NCI-H2227 treated with DMSO at 0.1 percent for 48 hours (cell line): ENCODE results near the gene SMAP2.
"Not testable (repeated sequence)": the region's sequence is repeated elsewhere in the genome, so short reads cannot be mapped to it uniquely, and the experiment has no call there.

Experiments used
- DNase-seq: peaks from one replicate; lab custom pipeline; 2025; lab: John Stamatoyannopoulos, UW

The SMAP2 gene

DNA sequence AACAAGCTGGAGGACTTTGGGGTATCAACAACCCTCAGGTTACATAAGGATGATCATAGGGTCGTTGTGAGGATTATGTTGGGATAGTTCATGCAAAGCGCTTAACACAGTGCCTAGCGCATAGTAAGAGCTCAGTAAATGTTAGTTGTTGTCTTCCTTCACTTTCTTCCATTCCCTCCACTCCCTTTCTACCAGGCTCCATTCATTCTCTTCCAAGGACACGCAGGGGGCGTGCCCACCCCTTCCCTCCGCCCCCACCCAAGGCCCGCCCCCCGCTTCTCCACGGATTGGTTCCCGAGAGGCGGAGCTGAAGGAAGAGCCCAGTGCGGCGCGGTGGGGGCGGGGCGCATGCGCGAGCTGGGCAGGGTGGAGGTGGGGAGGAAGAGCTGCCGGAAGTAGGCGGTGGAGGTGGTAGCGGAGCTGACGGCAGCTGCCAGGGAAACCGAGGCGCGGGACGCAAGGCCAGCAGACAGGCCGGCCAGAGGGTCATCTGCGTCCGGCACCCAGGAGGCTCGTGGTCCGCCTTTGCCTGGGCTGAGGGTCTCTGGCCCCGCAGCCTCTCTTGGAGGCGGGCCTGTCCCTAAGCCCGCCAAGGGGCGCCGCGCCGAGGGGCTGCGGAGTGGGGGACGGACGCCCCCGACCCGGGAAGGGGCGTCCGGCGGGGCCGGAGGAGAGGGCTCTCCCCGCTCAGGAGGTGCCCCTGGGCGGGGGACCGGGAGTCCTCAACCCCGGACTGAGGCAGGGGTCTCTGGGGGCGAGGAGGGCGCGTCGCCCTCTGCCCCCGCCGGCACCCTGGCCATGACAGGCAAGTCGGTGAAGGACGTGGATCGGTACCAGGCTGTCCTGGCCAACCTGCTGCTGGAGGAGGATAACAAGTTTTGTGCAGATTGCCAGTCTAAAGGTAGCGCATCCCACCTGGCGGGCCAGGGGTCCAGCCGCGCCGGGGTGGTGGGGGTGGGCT, at the start of gene SMAP2:
Gene SMAP2, plus strand, starts transcription at position 405 of the 961 bp plus-strand sequence. Its CDS starts 394 bp downstream, at position 799.
- peak; percentile 81 for DNase-seq

DNA sequence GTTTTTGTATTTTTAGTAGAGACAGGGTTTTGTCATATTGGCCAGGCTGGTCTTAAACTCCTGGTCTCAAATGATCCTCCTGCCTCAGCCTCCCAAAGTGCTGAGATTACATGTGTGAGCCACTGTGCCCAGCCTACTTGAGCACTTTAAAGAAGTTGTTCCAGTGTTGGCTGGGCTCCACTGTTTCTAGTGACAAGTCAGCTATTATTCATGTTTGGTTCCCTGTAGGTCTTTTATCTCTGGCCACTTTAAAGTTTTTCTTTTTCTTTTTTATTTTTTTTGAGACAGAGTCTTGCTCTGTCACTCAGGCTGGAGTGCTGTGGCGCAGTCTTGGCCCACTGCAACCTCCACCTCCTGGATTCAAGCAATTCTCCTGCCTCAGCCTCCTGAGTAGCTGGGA, 42.1 kb upstream of the SMAP2 start:
- not testable (repeated sequence) for DNase-seq

DNA sequence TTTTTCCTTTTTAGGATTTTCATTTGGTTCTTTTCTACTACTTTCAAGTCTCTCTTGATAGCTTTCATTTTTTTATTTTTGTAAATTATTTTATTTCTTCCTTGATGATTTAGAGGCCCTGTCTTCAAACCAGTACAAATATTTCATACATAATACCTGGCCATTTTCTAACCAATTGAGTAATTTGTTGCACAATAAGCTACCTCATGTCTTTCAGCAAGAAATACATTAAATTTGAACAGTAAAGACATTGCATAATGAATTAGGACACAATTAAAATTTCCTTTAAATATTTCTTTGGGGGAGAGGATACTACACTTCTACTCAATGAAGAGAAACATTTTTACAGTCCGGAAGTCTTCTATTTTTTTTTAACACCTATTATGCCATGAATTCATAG, 40.8 kb upstream of the SMAP2 start:
- DNase-seq, result no peak

DNA sequence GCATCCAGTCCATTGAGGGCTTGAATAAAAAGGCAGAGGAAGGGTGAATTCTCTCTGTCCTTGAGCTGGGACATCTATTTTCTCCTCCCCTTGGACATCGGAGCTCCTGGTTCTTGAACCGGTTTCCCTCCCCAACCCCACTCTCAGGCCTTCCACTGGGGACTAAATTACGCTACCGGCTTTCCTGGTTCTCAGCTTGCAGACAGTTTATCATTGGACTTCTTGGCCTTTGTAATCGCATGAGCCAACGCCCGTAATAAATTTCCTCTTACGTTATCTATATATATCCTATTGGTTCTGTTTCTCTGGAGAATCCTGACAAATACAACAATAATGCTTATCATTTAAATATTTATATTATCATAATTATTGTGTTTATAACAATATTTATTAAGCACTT, 36.1 kb upstream of the SMAP2 start:
- DNase-seq, result no peak

DNA sequence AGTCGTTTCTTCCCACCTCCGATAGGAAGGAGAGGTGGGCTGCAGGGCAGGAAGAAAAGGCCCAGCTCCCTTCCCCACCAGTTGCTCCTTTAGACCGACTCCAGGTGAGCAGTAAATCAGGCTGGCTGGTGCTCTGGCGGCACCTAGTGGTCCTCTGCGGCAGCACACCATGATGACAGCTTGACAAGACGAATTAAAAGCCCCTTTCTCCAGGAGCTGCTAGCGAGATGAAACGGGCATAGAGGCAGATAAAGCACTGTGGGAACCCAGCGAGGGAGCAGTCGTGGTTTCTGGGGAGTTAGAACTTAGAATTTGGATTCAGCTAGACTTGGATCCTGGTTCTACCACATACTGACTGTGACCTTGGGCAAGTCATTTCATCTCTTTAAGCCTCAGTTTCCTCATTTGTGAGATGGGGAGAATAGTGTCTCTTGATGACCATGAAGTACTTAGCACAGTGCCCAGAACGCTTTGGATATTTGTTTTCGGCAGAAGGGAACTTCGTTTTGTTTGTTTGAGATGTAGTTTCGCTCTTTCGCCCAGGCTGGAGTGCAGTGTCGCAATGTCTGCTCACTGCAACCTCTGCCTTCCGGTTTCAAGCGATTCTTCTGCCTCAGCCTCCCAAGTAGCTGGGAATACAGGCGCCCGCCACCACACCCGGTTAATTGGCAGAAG, 34.6 kb upstream of the SMAP2 start:
- peak; percentile 67 for DNase-seq

DNA sequence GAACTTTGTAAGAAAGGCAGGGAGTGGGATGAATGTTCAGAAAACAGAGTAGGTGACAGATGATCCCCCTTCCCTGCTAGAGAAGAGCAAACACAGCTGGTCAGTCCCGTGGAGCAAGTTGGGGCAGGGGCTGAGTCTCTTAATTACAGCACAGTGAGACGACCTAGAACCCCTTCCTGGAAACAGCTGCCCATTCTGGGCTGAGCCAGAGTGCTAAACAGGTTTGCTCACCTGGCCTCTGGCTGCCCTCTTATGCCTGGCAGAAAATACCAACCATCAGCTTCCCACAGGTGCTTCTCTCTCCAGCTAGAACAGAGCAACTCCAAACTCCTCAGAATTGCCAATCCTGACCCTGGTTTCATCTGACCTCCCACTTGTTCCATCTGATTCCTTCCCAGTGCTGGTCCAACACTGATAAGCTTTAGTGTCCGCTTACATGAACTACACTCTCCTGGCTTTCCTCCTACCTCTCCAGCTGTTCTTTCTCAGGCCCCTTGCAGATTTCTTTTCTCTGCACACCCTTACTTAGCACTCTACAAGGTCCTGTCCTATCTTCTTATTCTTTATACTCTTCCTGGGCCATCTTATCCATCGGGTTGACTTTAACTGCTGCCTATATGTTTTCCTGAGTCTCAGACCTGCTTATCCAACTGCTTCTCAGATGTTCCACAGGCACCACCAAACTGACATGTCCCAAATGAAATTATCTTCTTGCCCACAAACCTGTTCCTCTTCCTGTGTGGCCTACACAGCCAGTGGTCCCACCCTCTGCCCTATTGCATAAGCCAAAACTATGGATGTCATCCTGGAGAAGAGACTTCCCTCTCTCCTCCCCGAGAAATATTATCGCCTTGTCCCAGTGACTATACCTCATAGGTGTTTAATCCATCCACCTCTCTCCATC, 33.9 kb upstream of the SMAP2 start:
- no peak for DNase-seq

DNA sequence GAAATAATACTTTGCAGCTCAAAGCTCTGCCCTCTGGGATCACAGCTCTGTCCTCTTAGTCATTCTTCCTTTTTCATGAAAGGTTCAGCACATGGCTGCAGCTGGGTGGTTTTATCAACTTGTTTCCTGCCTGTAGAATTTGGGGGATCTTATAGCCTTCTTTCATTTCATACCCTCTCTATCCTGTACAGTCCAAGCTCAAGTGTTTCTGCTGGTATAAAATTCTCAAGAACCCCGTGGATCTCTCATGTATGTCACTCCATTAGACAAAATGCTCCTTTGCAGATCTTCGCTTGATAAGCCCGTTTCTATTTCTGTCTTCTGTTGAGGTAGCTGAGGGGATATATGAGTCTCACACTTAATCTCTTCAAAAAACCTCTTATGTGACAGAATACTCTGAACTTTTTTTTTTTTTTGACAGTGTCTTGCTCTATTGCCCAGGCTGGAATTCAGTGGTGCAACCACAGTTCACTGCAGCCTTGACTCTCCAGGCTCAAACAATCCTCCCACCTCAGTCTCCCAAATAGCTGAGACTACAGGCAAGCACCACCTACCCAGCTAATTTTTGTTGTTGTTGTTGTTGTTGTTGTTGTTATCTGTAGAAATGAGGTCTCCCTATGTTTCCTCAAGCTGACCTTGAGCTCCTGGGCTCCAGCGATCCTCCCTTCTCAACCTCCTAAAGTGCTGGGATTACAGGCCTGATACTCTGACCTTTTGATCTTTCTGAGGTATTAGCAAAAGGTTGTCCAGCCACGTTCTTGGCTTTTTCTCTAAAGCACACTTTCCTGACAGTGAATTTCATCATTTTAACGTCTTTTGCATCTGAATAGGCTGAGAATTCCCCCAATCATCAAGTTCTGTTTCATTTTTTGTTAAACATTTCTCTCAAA, 31.8 kb upstream of the SMAP2 start:
- DNase-seq, result no peak

DNA sequence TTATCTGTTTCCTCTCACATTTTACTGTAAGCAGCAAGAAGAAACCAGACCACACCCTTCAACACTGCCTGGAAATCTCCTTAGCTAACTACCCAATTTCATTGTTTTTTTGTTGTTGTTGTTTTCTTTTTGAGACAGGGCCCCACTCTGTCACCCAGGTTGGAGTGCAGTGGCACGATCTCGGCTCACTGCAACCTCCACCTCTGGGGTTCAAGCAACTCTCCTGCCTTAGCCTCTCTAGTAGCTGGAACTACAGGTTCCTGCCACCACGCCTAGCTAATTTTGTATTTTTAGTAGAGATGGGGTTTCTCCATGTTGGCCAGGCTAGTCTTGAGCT, 31.2 kb upstream of the SMAP2 start:
- not testable (repeated sequence) for DNase-seq

DNA sequence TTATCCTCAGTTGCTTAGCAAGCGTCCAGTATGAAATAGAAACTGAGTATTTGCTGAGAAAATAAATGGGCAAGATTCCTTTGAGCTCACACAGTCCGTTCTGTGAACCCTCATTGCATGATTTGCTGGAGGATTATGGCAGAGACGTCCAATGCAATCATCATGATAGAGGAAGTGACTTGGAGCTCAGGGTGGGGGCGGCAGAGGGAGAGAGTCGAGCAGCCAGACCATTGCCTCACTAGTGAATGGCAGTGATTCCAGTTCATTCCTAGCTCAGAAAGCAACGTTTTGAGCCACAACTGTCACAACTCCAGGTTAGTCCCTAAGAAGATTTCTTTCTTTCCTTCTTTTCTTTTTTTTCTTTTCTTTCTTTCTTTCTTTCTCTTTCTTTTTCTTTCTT, 28.9 kb upstream of the SMAP2 start:
- peak; percentile 61 for DNase-seq

DNA sequence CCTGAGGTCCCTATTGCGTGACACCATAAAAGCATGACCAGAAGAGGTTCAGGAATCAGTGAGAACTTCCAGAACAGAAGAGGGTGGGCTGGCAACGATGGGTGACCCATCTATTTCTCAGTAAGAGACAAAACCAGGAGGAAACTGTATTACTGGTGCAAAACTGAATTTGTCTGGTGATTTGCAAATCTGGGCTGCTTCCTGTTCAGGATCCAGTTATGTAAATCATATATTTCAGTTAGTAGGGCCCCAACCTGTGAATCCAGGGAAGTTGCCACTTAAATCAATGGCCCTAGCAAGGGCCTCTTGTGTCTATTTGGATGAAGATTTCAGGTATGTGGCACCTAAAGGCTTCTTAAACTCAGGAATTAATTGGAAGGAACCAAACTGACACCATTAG, 23.1 kb upstream of the SMAP2 start:
- no peak for DNase-seq

DNA sequence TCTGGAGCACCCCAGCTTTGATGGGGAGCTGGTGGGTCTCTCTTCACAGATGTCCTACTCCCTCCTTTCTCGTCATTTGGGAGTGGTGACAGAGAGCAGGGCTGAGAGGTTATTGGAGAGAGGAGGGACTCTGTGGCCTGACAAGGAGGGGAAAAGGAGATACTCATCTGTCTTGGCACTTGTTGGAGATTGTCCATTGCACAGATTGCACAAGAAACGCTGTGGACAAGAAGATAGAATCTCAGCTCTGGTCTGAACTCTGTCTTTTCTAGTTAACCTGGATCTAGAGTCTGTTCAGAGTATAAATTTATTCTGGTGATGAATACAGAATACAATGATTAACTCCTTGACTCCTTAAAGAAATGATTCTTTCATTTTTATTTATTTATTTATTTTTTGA, 22.4 kb upstream of the SMAP2 start:
- DNase-seq, result no peak

DNA sequence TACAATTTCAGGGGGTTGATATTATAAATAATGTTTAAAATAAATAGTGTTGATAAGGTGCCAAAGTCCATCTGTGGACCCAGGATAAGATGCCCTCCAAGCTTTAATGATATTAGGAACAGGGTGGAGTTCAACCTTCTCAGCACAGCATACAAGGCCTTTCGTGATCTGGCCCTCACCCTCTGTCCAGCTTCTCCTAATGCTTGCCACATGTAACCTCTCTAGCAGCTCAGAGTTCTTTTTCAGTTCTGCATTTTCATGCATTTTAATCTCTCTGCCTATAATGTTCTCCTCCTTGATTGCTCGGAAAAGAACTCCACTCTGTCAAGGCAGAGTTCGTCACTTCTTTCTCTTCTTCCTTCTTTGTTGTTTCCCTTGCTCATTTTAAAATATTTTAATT, 21.4 kb upstream of the SMAP2 start:
- no peak for DNase-seq

DNA sequence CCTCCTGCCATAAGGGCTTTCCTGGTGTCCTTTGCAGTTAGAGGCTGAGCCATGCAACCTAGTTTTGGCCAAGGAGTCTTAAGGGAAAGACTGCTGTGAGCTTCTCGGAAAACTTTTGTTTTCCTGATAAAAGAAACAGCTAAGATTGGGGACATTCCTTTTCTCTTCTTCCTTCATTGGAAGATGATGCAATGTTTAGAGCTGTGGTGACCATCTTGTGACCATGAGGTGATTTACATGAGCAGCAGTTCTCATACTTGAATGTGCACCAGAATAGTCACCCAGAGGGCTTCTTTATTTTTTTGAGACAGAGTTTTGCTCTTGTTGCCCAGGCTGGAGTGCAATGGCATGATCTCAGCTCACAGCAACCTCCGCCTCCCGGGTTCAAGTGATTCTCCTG, 20.4 kb upstream of the SMAP2 start:
- DNase-seq, result no peak

DNA sequence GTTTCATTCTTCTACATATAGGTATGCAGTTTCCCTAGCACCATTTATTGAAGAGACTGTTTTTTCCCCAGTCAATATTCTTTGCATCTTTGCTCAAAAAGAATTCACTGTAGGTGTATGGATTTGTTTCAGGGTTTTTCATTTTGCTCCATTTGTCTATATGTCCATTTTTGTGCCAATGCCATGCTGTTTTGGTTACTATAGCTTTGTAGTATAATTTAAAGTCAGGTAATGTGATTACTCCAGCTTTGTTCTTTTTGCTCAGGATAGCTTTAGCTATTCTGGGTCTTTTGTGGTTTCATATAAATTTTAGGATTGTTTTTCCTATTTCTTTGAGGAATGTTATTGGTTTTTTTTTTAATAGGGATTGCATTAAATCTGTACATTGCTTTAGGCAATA, 15.9 kb upstream of the SMAP2 start:
- no peak for DNase-seq

DNA sequence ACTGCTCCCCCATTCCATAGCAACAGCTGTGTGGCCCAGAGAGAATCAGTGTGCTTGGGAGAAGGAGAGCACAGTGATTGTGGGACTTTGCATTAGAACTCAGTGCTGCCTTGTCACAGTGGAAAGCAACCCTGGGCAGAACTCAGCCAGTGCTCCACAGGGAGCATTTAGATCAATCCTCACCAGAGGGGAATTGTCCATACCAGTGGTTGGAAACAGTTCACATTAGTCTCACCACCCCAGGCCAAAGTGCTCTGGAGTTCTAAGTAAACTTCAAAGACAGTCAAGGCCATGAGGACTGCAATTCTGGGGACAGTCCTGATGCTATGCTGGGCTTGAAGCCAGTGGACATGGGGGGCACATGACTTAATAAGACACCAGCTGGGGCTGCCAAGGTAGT, 12.9 kb upstream of the SMAP2 start:
- no peak for DNase-seq

DNA sequence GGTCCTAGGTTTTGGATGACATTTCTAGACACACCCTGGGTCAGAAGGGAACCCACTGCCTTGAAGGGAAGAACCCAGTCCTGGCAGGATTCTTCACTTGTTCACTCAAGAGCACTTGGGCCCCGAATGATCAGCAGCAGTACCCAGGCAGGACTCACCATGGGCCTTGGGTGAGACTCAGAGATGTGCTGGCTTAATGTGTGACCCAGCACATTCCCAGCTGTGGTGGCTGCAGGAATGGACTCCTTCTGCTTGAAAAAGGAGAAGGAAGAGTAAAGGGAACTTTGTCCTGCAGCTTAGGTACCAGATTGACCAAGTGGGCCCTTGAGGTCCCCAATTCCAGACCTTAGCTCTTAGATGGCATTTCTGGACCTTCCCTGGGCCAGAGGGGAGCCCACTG, 12.3 kb upstream of the SMAP2 start:
- no peak for DNase-seq

DNA sequence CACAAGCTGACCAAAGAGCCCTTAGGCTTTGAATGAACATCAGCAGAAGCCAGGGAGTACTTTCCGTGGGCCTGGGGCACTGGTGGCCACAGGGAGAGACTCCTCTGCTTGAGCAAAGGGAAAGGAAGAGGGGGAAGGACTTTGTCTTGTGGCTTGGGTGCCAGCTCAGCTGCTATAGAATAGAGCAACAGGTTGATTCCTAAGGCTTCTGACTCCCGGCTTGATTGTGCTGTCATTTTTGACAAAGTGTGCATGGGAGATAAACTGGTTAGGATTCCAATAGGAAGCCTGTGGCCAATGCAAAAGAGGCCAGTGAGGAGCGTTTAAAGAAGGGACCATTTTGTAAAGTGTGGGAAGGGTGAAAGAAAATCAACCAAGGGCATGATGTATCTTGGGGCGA, 11.9 kb upstream of the SMAP2 start:
- DNase-seq, result no peak

DNA sequence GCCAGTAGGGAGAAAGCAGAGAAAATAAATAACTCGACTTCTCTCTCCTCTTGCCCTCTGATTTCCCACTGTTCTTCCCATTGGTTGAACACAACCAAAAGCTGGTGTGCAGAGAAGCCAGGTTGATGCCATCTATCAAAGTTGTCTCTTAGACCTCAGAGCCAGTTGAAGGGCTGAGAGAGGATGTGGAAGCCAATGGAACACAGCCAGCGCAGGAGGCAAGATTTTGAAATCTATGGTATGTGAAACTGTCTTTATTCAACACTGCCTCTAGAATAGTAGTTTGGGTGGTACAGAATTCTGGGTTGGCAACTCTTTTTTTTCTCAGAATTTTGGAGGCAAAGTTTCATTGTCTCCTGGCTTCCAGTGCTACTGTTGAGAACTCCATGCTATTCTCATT, 11.3 kb upstream of the SMAP2 start:
- DNase-seq, result no peak

DNA sequence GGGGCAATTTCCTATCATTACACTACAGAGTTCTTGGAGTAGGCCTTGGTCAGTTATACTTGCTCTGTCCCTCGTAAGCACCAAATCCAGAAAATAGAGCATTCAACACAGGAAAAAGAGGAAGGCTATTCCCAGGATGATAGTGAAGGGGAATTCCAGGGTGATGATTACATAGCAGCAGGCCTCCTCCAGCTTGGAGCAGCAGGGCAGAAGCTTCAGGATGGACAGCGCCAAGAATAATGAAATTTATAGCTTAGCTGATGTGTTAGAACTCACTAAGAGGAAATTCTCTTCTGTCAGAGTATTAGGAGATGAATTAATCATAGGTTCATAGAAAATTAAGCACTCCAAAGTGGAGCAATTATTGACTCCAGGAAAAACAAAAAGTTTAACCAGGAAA, 10.8 kb upstream of the SMAP2 start:
- no peak for DNase-seq

DNA sequence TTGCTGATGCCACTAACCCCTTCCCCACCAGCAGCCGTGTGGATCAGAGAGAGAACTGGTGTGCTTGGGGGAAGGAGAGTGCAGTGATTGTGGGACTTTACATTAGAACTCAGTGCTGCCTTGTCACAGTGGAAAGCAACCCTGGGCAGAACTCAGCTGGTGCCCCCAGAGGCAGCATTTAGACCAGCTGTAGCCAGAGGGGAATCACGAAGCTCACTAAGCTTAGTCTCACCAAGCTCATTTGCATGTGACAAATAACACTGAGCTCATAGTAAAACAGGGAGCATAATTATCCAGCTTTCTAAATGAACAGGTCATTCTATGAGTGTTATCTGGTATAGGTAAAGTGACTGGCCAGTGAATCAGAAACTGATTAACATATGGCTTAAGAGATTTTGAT, 9.8 kb upstream of the SMAP2 start:
- DNase-seq, result no peak

DNA sequence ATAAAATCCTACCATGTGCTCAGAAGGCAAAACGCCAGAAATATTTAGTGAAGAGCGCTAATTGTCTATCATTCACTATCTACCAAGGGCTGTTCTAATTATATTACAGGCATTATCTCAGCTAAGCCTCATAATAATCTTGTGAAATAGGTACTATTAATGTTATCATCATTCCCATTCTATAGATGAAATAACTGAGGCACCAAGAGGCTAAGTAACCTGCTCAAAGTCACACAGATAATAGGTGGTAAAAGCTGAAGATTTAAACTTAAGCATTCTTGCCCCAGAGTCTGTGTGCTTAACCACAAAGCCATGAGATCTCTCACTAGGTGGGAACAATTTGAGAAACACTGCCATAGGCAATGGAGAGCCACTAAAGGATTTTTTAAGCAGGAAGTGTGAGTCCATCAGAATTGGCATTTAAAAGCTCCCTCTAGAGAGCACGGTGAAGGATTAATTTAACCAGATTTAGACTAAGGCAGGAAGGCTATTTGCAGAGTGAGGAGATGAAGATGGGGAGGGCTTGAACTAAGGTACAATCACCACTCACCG, 1.7 kb upstream of the SMAP2 start:
- no peak for DNase-seq
